ENCODE data around the gene IL3RA. TPM values are rescaled to one million over a fixed set of nuclear protein-coding genes. Genes with fewer than 3 reads are reported as not detected.
A peak's percentile ranks its signal among the peaks of the same experiment; 100 is the strongest.
"Not testable (repeated sequence)": the region's sequence is repeated elsewhere in the genome, so short reads cannot be mapped to it uniquely, and the experiment has no call there.

Gene IL3RA
- total RNA-seq, 1 donor from 2014 or later = 43.0 TPM

- H3K36me3 ChIP-seq = no peaks in the 10 kb centered on the region
- no peaks in the 10 kb centered on the region for H3K9me3 ChIP-seq
- ATAC-seq = no peak
- intact Hi-C loops (cut with DNase I) = no loop called here
- H3K27me3 ChIP-seq = no peaks in the 10 kb centered on the region
- DNase-seq = no peak
- H3K4me1 ChIP-seq = no peaks in the 10 kb centered on the region
- H3K4me3 ChIP-seq = no peak overlapping the region
- TF ChIP-seq, protein P1, sequence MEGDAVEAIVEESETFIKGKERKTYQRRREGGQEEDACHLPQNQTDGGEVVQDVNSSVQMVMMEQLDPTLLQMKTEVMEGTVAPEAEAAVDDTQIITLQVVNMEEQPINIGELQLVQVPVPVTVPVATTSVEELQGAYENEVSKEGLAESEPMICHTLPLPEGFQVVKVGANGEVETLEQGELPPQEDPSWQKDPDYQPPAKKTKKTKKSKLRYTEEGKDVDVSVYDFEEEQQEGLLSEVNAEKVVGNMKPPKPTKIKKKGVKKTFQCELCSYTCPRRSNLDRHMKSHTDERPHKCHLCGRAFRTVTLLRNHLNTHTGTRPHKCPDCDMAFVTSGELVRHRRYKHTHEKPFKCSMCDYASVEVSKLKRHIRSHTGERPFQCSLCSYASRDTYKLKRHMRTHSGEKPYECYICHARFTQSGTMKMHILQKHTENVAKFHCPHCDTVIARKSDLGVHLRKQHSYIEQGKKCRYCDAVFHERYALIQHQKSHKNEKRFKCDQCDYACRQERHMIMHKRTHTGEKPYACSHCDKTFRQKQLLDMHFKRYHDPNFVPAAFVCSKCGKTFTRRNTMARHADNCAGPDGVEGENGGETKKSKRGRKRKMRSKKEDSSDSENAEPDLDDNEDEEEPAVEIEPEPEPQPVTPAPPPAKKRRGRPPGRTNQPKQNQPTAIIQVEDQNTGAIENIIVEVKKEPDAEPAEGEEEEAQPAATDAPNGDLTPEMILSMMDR (IDR thresholded peaks at IDR 0.05) = no peak
- H3K27ac ChIP-seq = no peak overlapping the region
These were observed 28.1 kb upstream of the IL3RA start for GRCh38 chrX:1308476-1308875.

GRCh38 chrX:1308917-1309316, 27.7 kb upstream of the IL3RA start:
- intact Hi-C loops (cut with DNase I); DNase-seq; H3K27ac ChIP-seq; H3K9me3 ChIP-seq; H3K36me3 ChIP-seq; ATAC-seq; H3K4me3 ChIP-seq; H3K27me3 ChIP-seq; H3K4me1 ChIP-seq: not testable (repeated sequence)

DNA sequence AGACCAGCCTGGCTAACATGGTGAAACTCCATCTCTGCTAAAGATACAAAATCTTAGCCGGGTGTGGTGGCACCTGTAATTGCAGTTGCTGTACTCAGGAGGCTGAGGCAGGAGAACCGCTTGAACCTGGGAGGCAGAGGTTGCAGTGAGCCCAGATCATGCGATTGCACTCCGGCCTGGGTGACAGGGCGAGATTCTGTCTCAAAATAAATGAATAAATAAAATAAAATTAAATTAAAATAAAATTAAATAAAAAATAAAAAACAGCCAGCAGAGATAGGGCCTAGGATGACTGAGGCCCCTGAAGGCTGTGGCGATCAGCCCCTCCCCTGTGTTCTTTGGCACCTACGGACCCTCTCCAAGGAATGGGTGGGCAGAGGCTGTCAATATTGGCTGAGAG, 22.8 kb upstream of the IL3RA start:
- Histone ChIP-seq H3K4me1 (no peaks in the 10 kb centered on the region), H3K27ac (no peak overlapping the region), H3K9me3 (no peaks in the 10 kb centered on the region), H3K4me3 (no peak overlapping the region), H3K27me3 (no peaks in the 10 kb centered on the region), H3K36me3 (no peaks in the 10 kb centered on the region)
- ATAC-seq = no peak
- TF ChIP-seq, protein P1 (IDR thresholded peaks at IDR 0.05) = no peak
- DNase-seq = no peak
- intact Hi-C loops (cut with DNase I) = no loop called here

DNA sequence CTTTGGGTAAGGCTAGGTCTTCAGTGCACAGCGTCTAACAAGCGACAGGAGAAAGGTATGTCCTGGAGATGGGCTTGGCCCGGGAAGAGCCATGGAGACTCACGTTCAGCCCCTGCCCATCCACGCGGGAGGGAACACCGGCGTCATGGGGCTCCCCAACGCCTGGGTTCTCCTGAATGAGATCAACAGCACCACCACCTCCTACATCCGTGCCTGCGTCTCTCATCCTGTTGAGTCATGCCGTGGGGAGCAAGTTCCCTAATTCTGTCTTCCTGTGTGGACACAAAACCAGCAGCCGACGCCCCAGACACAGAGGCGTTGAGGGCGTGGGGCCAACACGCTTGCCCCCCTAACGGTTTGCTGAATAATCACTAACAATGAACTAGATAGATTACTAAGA, 20.1 kb upstream of the IL3RA start:
- intact Hi-C loops (cut with DNase I) = no loop called here
- TF ChIP-seq, protein P1 (IDR thresholded peaks at IDR 0.05) = no peak
- H3K4me1 ChIP-seq = no peaks in the 10 kb centered on the region
- H3K9me3 ChIP-seq = no peaks in the 10 kb centered on the region
- H3K36me3 ChIP-seq = no peaks in the 10 kb centered on the region
- no peak overlapping the region for H3K4me3 ChIP-seq
- ATAC-seq = peak; percentile 96
- no peaks in the 10 kb centered on the region for H3K27me3 ChIP-seq
- peak overlapping the region; percentile 24 for H3K27ac ChIP-seq
- peak; percentile 88 for DNase-seq

DNA sequence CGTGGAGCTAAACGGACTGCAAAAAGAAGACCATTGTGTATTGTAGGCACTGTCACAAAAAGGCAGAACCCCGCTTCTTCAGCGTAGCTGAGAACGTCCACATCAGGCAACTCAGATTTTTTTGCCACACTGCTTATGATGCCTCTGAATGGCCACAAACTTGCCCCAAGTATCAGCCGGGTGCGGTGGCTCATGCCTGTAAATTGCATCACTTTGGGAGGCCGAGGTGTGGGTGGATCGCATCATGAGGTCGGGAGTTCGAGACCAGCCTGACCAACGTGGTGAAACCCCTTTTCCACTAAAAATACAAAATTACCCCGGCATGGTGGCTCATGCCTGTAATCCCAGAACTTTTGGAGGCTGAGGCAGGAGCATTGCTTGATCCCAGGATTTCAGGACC, 14.9 kb upstream of the IL3RA start:
- DNase-seq = no peak
- H3K4me1 ChIP-seq = no peaks in the 10 kb centered on the region
- ATAC-seq = no peak
- TF ChIP-seq, protein P1 (IDR thresholded peaks at IDR 0.05) = no peak
- H3K36me3 ChIP-seq = no peaks in the 10 kb centered on the region
- no peak overlapping the region for H3K4me3 ChIP-seq
- no peaks in the 10 kb centered on the region for H3K9me3 ChIP-seq
- H3K27ac ChIP-seq = no peak overlapping the region
- intact Hi-C loops (cut with DNase I) = no loop called here
- H3K27me3 ChIP-seq = no peaks in the 10 kb centered on the region

DNA sequence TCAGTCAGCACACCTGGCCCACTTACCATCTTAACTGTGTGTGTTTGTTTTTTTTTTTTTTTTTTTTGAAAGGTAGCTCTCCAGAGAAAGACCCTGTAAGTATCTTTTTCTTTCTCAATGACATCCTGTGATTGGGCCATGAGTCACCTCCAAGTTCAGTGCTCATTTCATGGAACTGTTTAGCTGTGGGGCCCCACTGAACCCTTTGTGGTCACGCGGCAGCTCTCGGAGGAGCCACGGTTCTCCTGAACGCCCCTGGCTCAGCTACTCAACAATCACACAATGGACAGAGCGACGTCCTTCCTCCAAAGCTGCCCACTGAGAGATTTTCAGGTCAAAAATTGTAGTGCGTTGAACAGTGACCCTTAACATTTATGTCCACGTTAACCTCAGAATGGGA, 14.2 kb upstream of the IL3RA start:
- H3K27me3 ChIP-seq = no peaks in the 10 kb centered on the region
- intact Hi-C loops (cut with DNase I) = no loop called here
- TF ChIP-seq, protein P1 (IDR thresholded peaks at IDR 0.05) = no peak
- no peaks in the 10 kb centered on the region for H3K36me3 ChIP-seq
- H3K27ac ChIP-seq = no peak overlapping the region
- H3K4me1 ChIP-seq = no peaks in the 10 kb centered on the region
- no peak overlapping the region for H3K4me3 ChIP-seq
- ATAC-seq = peak; percentile 16
- DNase-seq = no peak
- H3K9me3 ChIP-seq = no peaks in the 10 kb centered on the region
